HG03196 (cell line): ENCODE results near the gene RPTOR.
"Not testable (repeated sequence)": the region's sequence is repeated elsewhere in the genome, so short reads cannot be mapped to it uniquely, and the experiment has no call there.

Source experiments
- ATAC-seq: cut with Tn5 transposase; IDR thresholded peaks from one replicate; pipeline ENCODE4 v1.9.1; 2021; ENCODE audit not compliant: unreplicated experiment

The RPTOR gene

GRCh38 chr17:80612997-80613731, 68.5 kb downstream of the RPTOR start:
- no peak for ATAC-seq

- no peak for ATAC-seq
Measured at GRCh38 chr17:80613732-80614071, 69.1 kb downstream of the RPTOR start.

GRCh38 chr17:80614332-80615047, 69.9 kb downstream of the RPTOR start:
- ATAC-seq: no peak

GRCh38 chr17:80615376-80615775, 70.7 kb downstream of the RPTOR start:
- ATAC-seq: no peak

- no peak for ATAC-seq
Measured at GRCh38 chr17:80616705-80617104, 72.1 kb downstream of the RPTOR start.

- ATAC-seq: no peak
Measured at GRCh38 chr17:80618304-80618703, 73.7 kb downstream of the RPTOR start.

- ATAC-seq: no peak
Measured at GRCh38 chr17:80619535-80620235, 75.0 kb downstream of the RPTOR start.

GRCh38 chr17:80621335-80621996, 76.8 kb downstream of the RPTOR start:
- ATAC-seq: no peak

GRCh38 chr17:80621997-80622357, 77.3 kb downstream of the RPTOR start:
- no peak for ATAC-seq

GRCh38 chr17:80624864-80625263, 80.2 kb downstream of the RPTOR start:
- ATAC-seq: no peak

- ATAC-seq: no peak
Measured at GRCh38 chr17:80625627-80626026, 81.0 kb downstream of the RPTOR start.

- not testable (repeated sequence) for ATAC-seq
Measured at GRCh38 chr17:80628881-80629280, 84.2 kb downstream of the RPTOR start.

- ATAC-seq: no peak
Measured at GRCh38 chr17:80629298-80630028, 84.8 kb downstream of the RPTOR start.

- no peak for ATAC-seq
Measured at GRCh38 chr17:80630560-80631120, 86.0 kb downstream of the RPTOR start.

GRCh38 chr17:80631142-80632045, 86.8 kb downstream of the RPTOR start:
- no peak for ATAC-seq

- ATAC-seq: no peak
Measured at GRCh38 chr17:80632046-80632581, 87.5 kb downstream of the RPTOR start.

- no peak for ATAC-seq
Measured at GRCh38 chr17:80633207-80633606, 88.6 kb downstream of the RPTOR start.

- ATAC-seq: no peak
Measured at GRCh38 chr17:80633994-80634566, 89.4 kb downstream of the RPTOR start.
